Esophagus muscularis mucosa (tissue), 4 donors: ENCODE measurements around the gene PLEKHA3.

Source experiments
- EP300 ChIP-seq: sonication (generic); formaldehyde crosslinking; IDR thresholded peaks from one replicate; pipeline ENCODE4 v1.6.1; 2017; ENCODE audit warnings: antibody characterized with exemption
- POLR2A ChIP-seq: fragments of 450-650 bp; IDR thresholded peaks from one replicate; pipeline ENCODE4 v1.6.1; 2017; ENCODE audit warnings: antibody characterized with exemption, moderate library complexity, mild to moderate bottlenecking, low read depth
- POLR2AphosphoS5 ChIP-seq, 2 donors: sonication (generic); formaldehyde crosslinking; IDR thresholded peaks; one replicate each; pipeline ENCODE4 v1.6.1; 2017; ENCODE audit warnings: antibody characterized with exemption in 2 of 2
- TF ChIP-seq, protein P1 (sequence below), 3 experiments: fragments of 200-600 bp in 2 of 3; fragments of 450-650 bp in 1 of 3; sonication (generic) in 2 of 3; IDR thresholded peaks; one replicate each; pipeline ENCODE4 v1.5.1; 2017 to 2019; ENCODE audit warnings: antibody characterized with exemption in 3 of 3, mild to moderate bottlenecking in 2 of 3, moderate library complexity in 1 of 3

DNA sequence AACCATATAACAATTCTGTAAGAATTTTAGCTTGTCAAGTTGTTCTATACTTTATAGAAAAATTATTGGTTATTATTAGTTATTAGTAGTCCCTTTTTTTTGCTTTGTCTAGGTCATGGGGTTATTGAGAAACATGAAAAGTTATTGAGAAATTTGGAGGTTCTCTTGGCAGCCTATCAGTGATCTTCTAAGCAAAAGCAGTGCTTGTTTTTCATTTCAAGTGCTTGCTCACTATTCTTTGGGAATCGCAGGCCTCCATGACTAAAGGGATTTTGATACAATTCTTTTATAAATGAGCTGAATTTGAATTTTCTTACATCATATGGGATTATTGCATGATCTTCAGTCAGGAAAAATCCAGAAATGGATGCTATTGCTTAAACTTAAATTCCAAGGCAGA lies 25.8 kb downstream of the PLEKHA3 start:
- TF ChIP-seq, protein P1, sequence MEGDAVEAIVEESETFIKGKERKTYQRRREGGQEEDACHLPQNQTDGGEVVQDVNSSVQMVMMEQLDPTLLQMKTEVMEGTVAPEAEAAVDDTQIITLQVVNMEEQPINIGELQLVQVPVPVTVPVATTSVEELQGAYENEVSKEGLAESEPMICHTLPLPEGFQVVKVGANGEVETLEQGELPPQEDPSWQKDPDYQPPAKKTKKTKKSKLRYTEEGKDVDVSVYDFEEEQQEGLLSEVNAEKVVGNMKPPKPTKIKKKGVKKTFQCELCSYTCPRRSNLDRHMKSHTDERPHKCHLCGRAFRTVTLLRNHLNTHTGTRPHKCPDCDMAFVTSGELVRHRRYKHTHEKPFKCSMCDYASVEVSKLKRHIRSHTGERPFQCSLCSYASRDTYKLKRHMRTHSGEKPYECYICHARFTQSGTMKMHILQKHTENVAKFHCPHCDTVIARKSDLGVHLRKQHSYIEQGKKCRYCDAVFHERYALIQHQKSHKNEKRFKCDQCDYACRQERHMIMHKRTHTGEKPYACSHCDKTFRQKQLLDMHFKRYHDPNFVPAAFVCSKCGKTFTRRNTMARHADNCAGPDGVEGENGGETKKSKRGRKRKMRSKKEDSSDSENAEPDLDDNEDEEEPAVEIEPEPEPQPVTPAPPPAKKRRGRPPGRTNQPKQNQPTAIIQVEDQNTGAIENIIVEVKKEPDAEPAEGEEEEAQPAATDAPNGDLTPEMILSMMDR (IDR thresholded peaks at IDR 0.05): no peak
- no peak for TF ChIP-seq POLR2A
- TF ChIP-seq EP300: no peak
- TF ChIP-seq POLR2AphosphoS5 (IDR thresholded peaks at IDR 0.05): no peak
